HUES64 (cell line): ENCODE results near the gene THAP5.
"Not testable (repeated sequence)": the region's sequence is repeated elsewhere in the genome, so short reads cannot be mapped to it uniquely, and the experiment has no call there.

ENCODE experiments used
- H3K27ac ChIP-seq: 2 replicates; pipeline ENCODE4 v1.7.0; 2013; ENCODE audit warnings: low read depth, low read length, inconsistent platforms
- H3K27me3 ChIP-seq: 2 replicates; pipeline ENCODE4 v1.6.1; 2013; ENCODE audit warnings: mild to moderate bottlenecking, low read length; ENCODE audit not compliant: insufficient read depth
- H3K36me3 ChIP-seq: 2 replicates; pipeline ENCODE4 v1.6.1; 2013; ENCODE audit warnings: mild to moderate bottlenecking, low read length; ENCODE audit not compliant: insufficient read depth
- H3K4me1 ChIP-seq: 2 replicates; pipeline ENCODE4 v1.6.1; 2013; ENCODE audit warnings: mild to moderate bottlenecking, low read length, moderate library complexity; ENCODE audit not compliant: insufficient read depth
- H3K4me3 ChIP-seq: 2 replicates; pipeline ENCODE4 v1.5.1; 2013; ENCODE audit warnings: mild to moderate bottlenecking, low read length, moderate library complexity
- H3K9ac ChIP-seq: 2 replicates; pipeline ENCODE4 v1.6.1; 2013; ENCODE audit warnings: mild to moderate bottlenecking, low read depth, low read length
- H3K9me3 ChIP-seq: 2 replicates; pipeline ENCODE4 v1.6.1; 2013; ENCODE audit warnings: low read depth, low read length; ENCODE audit not compliant: insufficient read depth
- WGBS: fragments of 150-250, 120-280 bp; methylation state at CpG from one replicate; pipeline ENCODE4 v1.1.7; 2013; ENCODE audit warnings: missing lambda C conversion rate; 5-methylcytosine and 5-hydroxymethylcytosine counted together

THAP5 gene

DNA sequence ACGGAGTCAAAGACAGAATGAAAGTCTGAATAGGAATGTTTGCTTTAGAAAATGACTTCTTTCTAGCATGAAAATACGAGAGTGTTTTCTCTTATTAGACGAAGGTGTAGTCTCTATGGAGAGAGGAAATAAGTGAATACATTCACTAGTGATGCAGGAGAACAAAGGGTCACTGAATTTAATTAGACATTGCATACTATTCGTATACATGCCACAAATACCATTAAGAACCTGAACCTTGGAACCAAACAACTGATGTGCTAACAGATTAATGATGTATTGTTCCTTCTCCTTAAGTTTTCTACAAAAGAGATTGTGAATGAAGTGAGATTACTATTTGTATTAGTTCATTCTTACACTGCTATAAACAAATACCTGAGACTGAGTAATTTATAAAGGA, 10.3 kb downstream of the THAP5 start:
- Histone ChIP-seq H3K4me1 (no peaks in the 10 kb centered on the region), H3K27me3 (no peaks in the 10 kb centered on the region), H3K9me3 (peaks cover 21% of the 10 kb centered on the region), H3K9ac (no peak overlapping the region), H3K27ac (no peak overlapping the region), H3K4me3 (no peak overlapping the region), H3K36me3 (peaks cover 19% of the 10 kb centered on the region)
- 85% methylated on average over 3 of the region's 4 CpGs for WGBS

DNA sequence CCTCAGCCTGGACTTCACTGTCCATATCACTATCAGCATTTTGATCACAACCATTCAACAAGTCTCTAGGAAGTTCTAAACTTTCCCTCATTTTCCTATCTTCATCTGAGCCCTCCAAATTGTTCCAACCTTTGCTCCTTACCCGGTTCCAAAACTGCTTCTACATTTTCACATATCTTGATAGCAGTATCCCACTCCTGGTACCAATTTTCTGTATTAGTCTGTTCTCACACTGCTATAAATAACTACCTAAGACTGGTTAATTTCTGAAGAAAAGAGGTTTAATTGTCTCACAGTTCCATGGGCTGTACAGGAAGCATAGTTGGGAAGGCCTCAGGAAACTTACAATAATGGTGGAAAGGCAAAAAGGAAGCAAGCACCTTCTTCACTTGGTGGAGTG, 11.9 kb downstream of the THAP5 start:
- Histone ChIP-seq H3K9ac (no peak overlapping the region), H3K27me3 (no peaks in the 10 kb centered on the region), H3K4me1 (no peaks in the 10 kb centered on the region), H3K36me3 (peaks cover 8% of the 10 kb centered on the region; the same call in 1 of the 2 replicates), H3K4me3 (no peak overlapping the region), H3K9me3 (peaks cover 21% of the 10 kb centered on the region), H3K27ac (no peak overlapping the region)
- 94% methylated on average over 1 of the region's 1 CpG for WGBS

DNA sequence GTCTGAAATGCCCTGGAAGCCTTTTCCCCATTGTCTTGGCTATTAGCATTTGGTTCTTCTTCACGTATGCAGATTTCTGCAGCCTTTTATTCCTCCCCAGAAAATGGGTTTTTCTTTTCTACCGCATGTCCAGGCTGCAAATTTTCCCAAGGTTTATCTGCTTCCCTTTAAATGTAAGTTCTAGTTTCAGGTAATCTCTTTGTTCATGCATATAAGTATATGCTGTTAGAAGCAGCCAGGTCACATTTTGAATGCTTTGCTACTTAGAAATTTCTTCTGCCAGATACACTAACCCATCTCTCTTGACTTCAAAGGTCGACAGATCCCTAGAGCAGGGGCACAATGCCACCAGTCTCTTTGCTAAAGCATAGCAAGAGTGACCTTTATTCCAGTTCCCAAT, 12.3 kb downstream of the THAP5 start:
- WGBS = 94% methylated on average over 3 of the region's 3 CpGs

DNA sequence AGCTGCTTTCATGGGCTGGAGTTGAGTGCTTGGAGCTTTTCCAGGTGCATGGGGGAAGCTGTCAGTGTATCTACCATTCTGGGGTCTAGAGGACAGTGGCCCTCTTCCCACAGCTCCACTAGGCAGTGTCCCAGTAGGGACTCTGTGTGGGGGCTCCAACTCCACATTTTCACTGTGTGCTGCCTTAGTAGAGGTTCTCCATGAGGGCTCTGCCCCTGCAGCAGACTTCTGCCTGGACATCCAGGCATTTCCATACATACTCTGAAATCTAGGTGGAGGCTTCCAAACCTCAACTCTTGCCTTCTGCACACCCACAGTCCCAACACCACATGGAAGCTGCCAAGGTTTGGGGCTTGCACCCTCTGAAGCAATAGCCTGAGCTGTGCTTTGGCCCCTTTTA, 12.8 kb downstream of the THAP5 start:
- H3K36me3 ChIP-seq, H3K27me3 ChIP-seq, H3K9ac ChIP-seq, H3K4me3 ChIP-seq, H3K27ac ChIP-seq, H3K4me1 ChIP-seq: not testable (repeated sequence)
- H3K9me3 ChIP-seq = peaks cover 21% of the 10 kb centered on the region

More for the DNA sequence above, 12.3 kb downstream of the THAP5 start:
- Histone ChIP-seq H3K27me3 (no peaks in the 10 kb centered on the region), H3K4me1 (no peaks in the 10 kb centered on the region), H3K36me3 (0 out of 2 replicates have a peak, but pooled peaks cover 4% of the 10 kb centered on the region), H3K27ac (no peak overlapping the region), H3K9ac (no peak overlapping the region), H3K4me3 (no peak overlapping the region), H3K9me3 (peaks cover 21% of the 10 kb centered on the region)

DNA sequence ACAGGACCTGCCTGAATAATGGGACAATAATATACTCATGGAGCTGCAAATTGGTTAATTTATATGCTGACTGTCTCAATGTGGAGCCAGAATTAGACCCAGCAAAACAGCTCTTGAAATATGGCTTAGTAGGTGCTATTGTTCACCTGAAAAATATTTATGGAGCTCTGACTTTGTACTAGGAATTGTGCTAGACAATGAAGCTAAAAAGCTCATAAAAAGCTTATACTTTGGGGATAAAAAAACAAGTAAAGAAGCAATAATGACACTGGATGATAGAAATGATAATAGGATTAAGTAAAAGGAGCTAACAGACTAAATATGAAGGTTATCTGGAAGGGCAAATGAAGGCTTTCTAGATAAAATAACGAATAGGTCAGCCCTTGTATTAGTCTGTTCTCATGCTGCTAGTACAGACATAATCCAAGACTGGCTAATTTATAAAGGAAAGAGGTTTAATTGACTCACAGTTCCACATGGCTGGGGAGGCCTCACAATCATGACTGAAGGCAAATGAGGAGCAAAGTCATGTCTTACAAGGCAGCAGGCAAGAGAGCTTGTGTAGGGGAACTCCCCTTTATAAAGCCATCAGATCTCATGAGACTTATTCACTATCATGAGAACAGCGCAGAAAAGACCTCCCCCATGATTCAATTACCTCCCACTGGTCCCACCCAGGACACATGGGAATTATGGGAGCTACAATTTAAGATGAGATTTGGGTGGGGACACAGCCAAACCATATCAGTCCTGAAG, 21.2 kb downstream of the THAP5 start:
- H3K4me1 ChIP-seq = not testable (repeated sequence)

DNA sequence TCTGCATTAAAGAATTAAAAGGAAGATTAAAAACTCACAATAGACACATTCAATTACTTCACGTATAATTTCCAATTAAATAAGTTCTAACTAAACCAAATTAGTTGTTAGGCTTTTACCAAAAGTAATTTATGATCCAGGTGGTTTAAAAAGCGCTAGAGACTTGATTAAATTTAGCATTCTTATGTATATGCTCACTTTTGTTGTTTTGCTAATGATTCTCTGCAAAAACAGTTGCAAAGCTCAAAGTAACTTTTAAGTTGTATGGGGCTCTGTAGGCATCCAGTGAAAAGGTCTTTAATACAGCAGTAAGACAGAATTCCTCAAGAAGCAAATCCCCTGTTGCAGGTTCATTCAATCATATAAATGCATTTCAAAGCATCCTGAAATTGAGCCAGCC, 28.0 kb downstream of the THAP5 start:
- Histone ChIP-seq H3K4me1 (peaks cover 14% of the 10 kb centered on the region), H3K27ac (peak overlapping the region; percentile 76), H3K36me3 (no peaks in the 10 kb centered on the region), H3K9ac (no peak overlapping the region), H3K4me3 (peak overlapping the region; percentile 9; the same call in 1 of the 2 replicates), H3K9me3 (no peaks in the 10 kb centered on the region), H3K27me3 (no peaks in the 10 kb centered on the region)
- 6% methylated on average over 1 of the region's 2 CpGs for WGBS

More for the DNA sequence above, 21.2 kb downstream of the THAP5 start:
- not testable (repeated sequence) for H3K4me3 ChIP-seq, H3K27me3 ChIP-seq, H3K27ac ChIP-seq, H3K9me3 ChIP-seq, H3K9ac ChIP-seq, H3K36me3 ChIP-seq
- WGBS = 95% methylated on average over 1 of the region's 2 CpGs

DNA sequence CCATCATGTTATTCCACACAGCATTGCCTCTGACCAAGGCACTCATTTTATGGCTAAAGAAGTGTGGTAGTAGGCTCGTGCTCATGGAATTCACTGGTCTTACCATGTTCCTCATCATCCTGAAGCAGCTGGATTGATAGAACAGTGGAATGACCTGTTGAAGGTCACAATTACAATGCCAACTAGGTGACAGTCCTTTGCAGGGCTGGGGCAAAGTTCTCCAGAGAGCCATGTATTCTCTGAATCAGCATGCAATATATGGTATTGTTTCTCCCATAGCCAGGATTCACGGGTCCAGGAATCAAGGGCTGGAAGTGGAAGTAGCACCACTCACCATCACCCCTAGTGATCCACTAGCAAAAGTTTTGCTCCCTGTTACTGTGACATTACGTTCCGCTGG, 30.8 kb downstream of the THAP5 start:
- not testable (repeated sequence) for H3K9ac ChIP-seq, H3K4me3 ChIP-seq, H3K27me3 ChIP-seq, H3K27ac ChIP-seq, H3K36me3 ChIP-seq, H3K9me3 ChIP-seq
- peaks cover 14% of the 10 kb centered on the region for H3K4me1 ChIP-seq
- WGBS = 88% methylated on average over 4 of the region's 4 CpGs

GRCh38 chr7:108538236-108538635, 31.3 kb downstream of the THAP5 start:
- not testable (repeated sequence) for H3K27ac ChIP-seq, H3K9ac ChIP-seq, H3K9me3 ChIP-seq, H3K4me3 ChIP-seq, H3K27me3 ChIP-seq, H3K36me3 ChIP-seq
- H3K4me1 ChIP-seq = peaks cover 14% of the 10 kb centered on the region
- WGBS = 78% methylated on average over 2 of the region's 2 CpGs

DNA sequence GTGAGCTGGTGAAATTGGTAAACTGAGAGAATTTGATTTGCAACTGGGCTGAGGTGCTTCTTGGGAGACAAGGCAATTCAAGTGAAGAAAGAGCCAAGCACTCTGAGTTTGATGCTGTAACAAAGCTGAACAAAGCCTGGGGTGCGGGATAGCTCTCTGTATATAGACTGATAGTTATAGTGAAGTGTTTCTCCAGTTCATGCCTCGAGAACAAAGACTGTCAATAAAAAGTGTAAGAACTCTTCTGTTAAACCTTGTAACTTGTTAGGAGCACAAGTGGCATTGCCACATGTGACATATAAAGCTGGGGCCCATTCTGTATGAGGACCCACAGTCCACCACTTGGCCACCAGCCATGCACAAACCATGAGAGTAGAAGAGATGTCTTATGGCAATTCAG, 32.3 kb downstream of the THAP5 start:
- no peak overlapping the region for H3K9ac ChIP-seq
- H3K27me3 ChIP-seq = no peaks in the 10 kb centered on the region
- H3K9me3 ChIP-seq = no peaks in the 10 kb centered on the region
- H3K4me3 ChIP-seq = no peak overlapping the region
- no peak overlapping the region for H3K27ac ChIP-seq
- no peaks in the 10 kb centered on the region for H3K36me3 ChIP-seq
- H3K4me1 ChIP-seq = peaks cover 13% of the 10 kb centered on the region
- WGBS = 87% methylated on average over 2 of the region's 2 CpGs

GRCh38 chr7:108535744-108536143, 33.8 kb downstream of the THAP5 start:
- no peaks in the 10 kb centered on the region for H3K9me3 ChIP-seq
- no peaks in the 10 kb centered on the region for H3K4me1 ChIP-seq
- no peak overlapping the region for H3K9ac ChIP-seq
- H3K36me3 ChIP-seq = no peaks in the 10 kb centered on the region
- H3K27me3 ChIP-seq = no peaks in the 10 kb centered on the region
- WGBS = no CpG with 5 or more reads among the region's 1 CpG
- H3K27ac ChIP-seq = no peak overlapping the region
- no peak overlapping the region for H3K4me3 ChIP-seq

DNA sequence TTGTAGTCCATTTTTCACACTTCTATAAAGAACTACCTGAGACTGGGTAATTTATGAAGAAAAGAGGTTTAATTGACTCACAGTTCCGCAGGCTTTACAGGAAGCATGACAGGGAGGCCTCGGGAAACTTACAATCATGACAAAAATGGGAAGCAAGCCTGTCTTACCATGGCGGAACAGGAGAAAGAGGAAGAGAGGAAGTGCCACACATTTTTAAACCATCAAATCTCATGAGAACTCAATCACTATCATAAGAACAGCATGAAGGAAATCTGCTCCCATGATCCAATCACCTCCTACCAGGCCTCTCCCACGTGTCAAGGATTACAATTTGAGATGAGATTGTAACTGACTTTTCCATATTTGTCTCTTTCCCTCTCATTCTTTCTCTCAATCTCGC, 34.2 kb downstream of the THAP5 start:
- Histone ChIP-seq H3K9me3 (no peaks in the 10 kb centered on the region), H3K27me3 (no peaks in the 10 kb centered on the region), H3K27ac (no peak overlapping the region), H3K9ac (no peak overlapping the region), H3K36me3 (no peaks in the 10 kb centered on the region), H3K4me1 (no peaks in the 10 kb centered on the region), H3K4me3 (no peak overlapping the region)
- WGBS = 82% methylated on average over 4 of the region's 5 CpGs

DNA sequence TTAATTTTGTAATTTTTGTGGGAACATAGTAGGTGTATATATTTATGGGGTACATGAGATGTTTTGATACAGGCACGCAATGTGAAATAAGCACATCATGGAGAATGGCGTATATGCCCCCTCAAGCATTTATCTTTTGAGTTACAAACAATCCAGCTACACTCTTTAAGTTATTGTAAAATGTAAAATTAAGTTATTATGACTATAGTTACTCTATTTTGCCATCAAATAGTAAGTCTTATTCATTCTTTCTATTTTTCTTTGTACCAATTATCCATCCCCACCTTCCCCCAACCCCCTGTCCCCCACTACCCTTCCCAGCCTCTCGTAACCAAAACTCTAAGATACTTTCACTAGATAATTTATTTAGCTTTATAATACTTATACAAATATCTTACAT, 35.8 kb downstream of the THAP5 start:
- Histone ChIP-seq H3K27ac (no peak overlapping the region), H3K9ac (no peak overlapping the region), H3K4me1 (no peaks in the 10 kb centered on the region), H3K4me3 (no peak overlapping the region), H3K9me3 (no peaks in the 10 kb centered on the region), H3K27me3 (no peaks in the 10 kb centered on the region), H3K36me3 (no peaks in the 10 kb centered on the region)
- WGBS = 90% methylated on average over 1 of the region's 3 CpGs
